OCI-M2 (cell line): ENCODE data around the gene GBP7.

Experiments used
- DNase-seq: peaks from one replicate; lab custom pipeline; 2025; ENCODE audit not compliant: unreplicated experiment; lab: John Stamatoyannopoulos, UW

GBP7 gene

GRCh38 chr1:89125240-89125912 is 50.4 kb downstream of the GBP7 start:
- no peak for DNase-seq

DNA sequence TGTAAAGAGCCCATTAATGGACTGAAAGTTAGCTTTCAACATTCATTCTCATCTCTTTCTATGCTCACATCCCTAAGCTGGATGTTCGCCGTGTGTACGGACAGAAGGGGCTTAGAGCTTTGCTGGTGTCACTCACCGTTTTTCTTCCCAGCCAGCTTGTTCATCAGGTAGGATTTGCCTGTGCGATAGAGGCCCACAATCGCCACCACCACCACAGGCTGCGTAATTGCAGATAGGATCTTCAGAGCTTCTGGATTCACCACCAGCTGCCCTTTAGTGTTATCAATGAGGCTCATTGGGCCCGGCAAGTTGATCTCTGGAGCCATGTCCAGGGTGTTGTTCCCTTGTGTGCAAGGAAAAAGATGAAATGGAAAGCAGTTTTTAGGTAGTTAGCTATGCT is 54.2 kb downstream of the GBP7 start:
- no peak for DNase-seq

GRCh38 chr1:89114662-89115061 is 61.1 kb downstream of the GBP7 start:
- DNase-seq = no peak

DNA sequence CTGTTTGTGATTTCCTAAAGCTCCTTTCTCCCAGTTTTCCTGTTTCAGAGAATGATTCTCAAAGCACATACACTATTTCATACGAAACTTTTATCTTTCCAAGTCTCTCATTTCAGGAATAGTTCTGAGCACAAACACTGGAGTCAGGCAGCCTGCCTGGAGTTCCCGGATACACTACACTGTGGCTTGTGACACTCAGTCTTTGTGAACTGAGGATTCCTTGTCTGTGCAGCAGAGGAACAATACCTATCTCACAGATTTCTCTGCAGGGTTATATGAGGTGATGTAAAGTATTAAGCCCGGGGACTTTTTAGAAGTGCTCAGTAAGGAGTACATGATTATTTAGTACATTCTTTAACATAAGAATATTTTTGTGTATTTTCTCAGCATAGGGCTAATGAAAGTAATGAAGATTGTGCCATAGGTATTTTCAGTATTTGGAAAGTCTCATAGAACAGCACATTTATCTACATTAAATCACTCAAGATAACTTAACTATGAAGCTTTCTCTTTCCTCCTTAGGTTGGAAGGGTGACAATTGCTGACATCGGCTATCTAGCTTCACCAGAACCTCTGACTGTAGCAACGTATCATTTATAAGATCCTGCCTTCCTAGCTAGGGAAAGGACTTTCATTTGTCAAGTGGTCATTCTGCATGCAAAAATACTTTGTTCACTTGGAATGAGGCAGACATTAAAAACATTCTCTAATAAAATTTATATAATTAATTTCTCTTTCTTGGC is 62.8 kb downstream of the GBP7 start:
- no peak for DNase-seq

GRCh38 chr1:89104687-89105086 is 71.1 kb downstream of the GBP7 start:
- no peak for DNase-seq

DNA sequence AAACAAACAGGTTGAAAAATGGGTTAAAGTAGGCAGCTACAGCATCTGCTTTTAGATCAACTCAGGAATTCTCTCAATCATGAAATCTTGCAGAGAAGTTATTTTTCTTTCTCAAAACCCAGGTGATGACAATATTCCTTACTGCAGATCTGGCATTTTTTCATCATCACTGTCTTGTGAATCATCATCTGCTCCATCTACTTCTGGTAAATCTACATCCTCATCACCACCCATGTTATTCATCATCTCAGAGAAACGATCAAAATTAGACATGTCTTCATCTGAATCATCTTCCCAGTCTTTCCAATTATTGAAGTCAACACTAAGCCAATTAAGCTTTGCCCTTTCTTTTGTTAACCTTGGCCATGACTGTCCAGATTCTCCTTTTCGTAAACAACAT is 71.7 kb downstream of the GBP7 start:
- DNase-seq = no peak

DNA sequence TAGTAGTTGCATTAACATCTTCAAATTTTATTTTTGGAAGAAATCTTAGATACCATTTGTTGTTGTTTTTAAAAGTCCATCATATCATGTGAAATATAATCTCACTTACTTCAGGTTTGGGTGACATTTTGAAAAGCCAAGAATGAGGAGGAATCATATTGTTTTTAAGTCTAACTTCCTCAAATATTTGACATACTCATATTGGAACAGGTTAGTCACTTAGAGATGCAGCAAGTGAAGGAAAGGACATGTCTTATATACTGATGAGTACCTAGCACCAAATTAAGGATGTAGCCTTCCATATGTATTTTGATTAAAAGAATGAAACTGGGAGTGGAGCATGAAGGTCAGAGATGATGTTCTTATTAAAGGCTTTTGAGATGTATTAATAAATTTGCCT is 73.8 kb downstream of the GBP7 start:
- no peak for DNase-seq

DNA sequence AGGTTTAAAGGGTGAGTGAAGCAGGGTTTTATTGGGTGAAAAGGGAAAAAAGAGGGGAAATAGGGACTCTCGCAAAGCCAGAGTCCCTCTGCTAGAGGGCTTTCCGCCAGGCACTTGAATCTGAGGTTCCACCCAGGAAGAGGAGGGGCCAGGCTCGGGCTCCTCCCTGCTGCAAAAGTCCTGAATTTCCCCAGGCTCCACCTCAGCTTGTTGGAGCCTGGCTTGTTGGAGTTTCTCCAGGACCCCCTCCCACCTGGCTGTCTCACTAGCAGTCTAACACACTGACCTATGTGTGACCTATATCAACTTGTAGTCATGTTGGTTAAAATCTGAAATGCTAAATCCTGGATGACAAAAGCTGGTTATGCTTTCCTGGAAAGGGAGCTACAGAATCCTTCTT is 75.4 kb downstream of the GBP7 start:
- no peak for DNase-seq

- DNase-seq = no peak
Observed at GRCh38 chr1:89098857-89099256, 76.9 kb downstream of the GBP7 start.

DNA sequence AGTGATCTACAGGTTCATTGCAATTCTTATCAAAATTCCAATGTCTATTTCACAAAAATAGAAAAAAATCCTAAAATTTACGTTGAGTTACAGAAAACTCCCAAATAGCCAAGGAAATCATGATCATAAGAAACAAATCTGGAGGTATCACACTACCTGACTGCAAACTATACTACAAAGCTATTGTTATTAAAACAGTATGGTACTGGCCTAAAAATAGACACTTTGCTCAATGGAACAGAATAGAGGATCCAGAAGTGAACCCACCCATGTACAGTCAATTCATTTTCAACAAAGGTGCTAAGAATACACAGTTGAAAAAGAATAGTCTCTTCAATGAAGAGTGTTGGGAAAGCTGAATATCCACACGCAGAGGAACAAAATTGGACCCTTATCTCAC is 80.1 kb downstream of the GBP7 start:
- DNase-seq = no peak

- DNase-seq = no peak
Observed at GRCh38 chr1:89089962-89090361, 85.8 kb downstream of the GBP7 start.

DNA sequence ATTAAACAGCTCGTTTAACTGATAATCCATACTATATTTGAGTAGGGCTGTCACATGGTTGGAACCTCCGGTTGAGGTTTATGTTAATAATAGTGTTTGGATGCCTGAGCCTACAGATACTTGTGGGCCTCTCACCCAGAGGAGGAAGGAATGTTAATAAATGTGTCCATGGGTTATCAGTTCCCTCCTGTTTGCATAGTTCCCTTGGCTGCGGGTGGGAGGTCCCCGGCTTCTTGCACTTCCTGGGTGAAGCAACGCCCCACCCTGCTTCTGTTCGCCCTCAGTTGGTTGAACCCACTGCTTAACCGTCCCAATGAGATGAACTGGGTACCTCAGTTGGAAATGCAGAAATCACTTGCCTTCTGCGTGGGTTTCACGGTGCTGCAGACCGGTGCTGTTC is 87.2 kb downstream of the GBP7 start:
- DNase-seq = no peak

DNA sequence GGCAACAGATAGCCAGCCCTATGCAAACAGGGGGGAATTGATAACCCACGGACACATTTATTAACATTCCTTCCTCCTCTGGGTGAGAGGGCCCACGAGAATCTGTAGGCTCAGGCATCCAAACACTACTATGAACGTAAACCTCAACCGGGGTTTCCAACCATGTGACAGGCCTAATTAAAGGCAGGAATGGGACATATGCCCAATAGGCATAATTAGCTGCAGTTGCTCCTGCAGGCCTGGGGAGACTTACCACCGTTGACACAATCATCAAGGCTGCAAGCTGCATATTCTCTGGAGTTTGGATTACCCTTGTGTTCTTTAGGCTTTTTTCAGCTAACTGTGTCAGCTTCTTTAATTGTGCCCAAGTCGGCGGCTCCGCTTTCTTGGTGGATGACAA is 88.6 kb downstream of the GBP7 start:
- DNase-seq = no peak

- no peak for DNase-seq
Observed at GRCh38 chr1:89085781-89086180, 90.0 kb downstream of the GBP7 start.
